Measurements from ENCODE around the gene COL21A1.

The COL21A1 gene

GRCh38 chr6:56199956-56200355 is 47.4 kb downstream of the COL21A1 start:
- no peak for DNase-seq (ENCODE audit: low read depth, low spot score)
- H3K27ac ChIP-seq: no peak overlapping the region

- no peak overlapping the region for H3K27ac ChIP-seq
- DNase-seq (ENCODE audit: low read depth, low spot score): no peak
Measured at GRCh38 chr6:56193846-56194245, 53.5 kb downstream of the COL21A1 start.

DNA sequence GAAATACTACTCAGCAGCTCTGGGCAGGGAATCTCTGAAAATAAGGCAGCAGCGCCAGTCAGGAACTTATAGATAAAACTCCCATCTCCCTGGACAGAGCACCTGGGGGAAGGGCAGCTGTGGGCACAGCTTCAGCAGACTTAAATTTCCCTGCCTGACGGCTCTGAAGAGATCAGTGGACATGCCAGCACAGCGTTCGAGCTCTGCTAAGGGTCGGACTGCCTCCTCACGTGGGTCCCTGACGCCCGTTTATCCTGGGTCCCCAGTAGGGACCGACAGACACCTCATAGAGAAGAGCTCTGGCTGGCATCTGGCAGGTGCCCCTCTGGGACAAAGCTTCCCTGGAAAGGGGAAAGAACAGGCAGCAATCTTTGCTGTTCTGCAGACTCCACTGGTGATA is 59.0 kb downstream of the COL21A1 start:
- H3K27ac ChIP-seq: no peak overlapping the region
- DNase-seq (ENCODE audit: low read depth, low spot score): no peak

- no peak for DNase-seq (ENCODE audit: low read depth, low spot score)
- H3K27ac ChIP-seq: no peak overlapping the region
Measured at GRCh38 chr6:56187686-56188085, 59.7 kb downstream of the COL21A1 start.

DNA sequence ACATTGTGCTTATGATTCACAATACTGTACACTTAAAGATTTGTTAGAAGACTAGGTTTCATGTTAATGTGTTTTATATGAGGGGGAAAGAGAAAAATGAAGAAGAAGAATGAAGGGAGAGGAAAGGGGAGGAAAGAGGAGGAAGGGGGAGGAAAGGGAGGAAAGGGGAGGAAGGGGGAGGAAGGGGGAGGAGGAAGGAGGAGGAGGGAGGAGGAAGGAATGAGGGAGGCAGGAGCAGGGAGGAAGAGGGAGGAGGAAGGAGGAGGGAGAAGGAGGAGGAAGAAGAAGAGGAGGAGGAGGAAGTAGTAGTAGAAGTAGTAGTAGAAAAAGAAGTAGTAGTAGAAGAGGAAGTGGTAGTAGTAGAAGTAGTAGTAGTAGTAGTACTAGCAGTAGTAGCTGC is 70.6 kb downstream of the COL21A1 start:
- DNase-seq (ENCODE audit: low read depth, low spot score): no peak

GRCh38 chr6:56173228-56173627 is 74.2 kb downstream of the COL21A1 start:
- DNase-seq (ENCODE audit: low read depth, low spot score): no peak
- no peak overlapping the region for H3K27ac ChIP-seq

More for the DNA sequence above, 70.6 kb downstream of the COL21A1 start:
- no peak overlapping the region for H3K27ac ChIP-seq

GRCh38 chr6:56172144-56172543 is 75.2 kb downstream of the COL21A1 start:
- no peak overlapping the region for H3K27ac ChIP-seq
- no peak for DNase-seq (ENCODE audit: low read depth, low spot score)

GRCh38 chr6:56169366-56169765 is 78.0 kb downstream of the COL21A1 start:
- no peak for DNase-seq (ENCODE audit: low read depth, low spot score)
- H3K27ac ChIP-seq: no peak overlapping the region

GRCh38 chr6:56168596-56168995 is 78.8 kb downstream of the COL21A1 start:
- H3K27ac ChIP-seq: no peak overlapping the region
- peak; percentile 20 for DNase-seq (ENCODE audit: low read depth, low spot score)

DNA sequence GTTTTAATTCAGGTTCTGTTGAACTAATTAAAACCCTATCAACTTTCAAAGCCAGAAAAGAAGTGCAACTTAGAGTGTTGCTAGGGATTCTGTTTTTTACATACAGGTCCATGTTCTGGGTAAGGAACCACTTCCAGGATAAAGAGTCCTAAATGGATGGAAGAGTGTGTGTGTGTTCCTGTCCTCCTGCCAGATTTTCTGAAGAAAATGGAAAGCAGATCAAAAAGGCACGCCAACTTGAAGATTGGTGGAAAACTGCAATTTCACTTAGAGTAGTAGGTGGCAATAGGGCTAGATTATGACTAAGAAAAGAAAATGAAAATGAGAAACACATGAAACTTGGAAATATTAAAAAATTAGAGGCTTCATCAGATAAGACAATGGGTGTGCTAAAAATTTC is 85.3 kb downstream of the COL21A1 start:
- no peak overlapping the region for H3K27ac ChIP-seq
- DNase-seq (ENCODE audit: low read depth, low spot score): no peak

- DNase-seq (ENCODE audit: low read depth, low spot score): no peak
- no peak overlapping the region for H3K27ac ChIP-seq
Measured at GRCh38 chr6:56160489-56160888, 86.9 kb downstream of the COL21A1 start.

DNA sequence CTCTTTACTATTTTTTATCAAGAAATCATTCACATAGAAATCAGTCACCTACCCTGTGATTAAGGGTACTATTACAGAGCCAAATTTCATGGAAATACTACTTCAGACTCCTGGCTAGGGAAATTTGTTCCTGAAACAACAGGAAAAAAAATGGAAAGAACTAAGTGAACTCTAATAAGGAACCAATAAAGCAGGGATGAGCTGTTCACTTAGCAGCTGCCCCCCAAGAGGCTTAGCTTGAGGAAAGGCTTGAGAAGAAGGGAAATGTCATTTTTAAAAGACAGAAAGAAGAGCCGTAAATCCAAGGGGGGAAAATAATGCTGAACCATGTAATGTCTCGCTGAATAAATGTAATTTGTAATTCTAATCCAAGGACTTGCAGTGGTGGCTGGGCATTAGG is 88.8 kb downstream of the COL21A1 start:
- H3K27ac ChIP-seq: no peak overlapping the region

DNA sequence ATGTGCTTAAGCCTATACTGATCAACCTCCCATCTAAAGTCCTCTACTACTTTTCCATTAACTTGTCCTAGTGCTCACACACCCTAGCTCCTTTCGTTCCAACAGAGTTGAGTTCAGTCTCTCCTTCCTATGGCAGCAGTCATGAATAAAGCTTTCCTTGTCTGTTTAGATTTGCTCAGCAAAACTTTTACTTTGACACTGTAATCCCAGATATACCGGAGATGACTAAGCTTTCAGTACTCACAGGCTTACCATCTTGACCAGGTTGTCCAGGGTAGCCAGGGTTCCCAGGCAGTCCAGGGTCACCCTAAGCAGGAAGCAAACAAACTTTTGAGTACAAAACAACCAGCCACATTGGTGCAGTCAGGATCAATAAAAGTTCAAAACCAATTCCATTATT is 90.7 kb downstream of the COL21A1 start:
- no peak overlapping the region for H3K27ac ChIP-seq
- DNase-seq (ENCODE audit: low read depth, low spot score): no peak

More for the DNA sequence above, 88.8 kb downstream of the COL21A1 start:
- DNase-seq (ENCODE audit: low read depth, low spot score): no peak

DNA sequence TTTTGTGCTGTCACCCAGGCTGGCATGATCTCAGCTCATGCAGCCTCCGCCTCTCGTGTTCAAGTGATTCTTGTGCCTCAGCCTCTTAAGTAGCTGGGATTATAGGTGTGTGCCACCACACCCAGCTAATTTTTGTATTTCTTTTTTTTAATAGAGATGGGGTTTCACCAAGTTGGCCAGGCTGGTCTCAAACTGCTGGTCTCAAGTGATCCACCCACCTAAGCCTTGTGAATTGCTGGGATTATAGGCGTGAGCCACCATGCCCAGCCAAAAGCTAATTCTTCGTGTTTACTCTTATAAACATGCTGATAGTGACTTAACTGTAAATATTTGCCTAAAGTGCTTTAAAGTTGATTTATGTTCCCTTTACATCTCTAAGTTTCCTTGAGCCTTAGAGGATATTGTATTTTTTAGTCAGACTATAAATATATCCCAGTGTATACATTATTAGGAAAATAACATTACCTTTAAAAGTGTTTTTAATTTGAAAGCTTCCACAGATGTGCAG is 91.7 kb downstream of the COL21A1 start:
- H3K27ac ChIP-seq: no peak overlapping the region
- DNase-seq (ENCODE audit: low read depth, low spot score): no peak

DNA sequence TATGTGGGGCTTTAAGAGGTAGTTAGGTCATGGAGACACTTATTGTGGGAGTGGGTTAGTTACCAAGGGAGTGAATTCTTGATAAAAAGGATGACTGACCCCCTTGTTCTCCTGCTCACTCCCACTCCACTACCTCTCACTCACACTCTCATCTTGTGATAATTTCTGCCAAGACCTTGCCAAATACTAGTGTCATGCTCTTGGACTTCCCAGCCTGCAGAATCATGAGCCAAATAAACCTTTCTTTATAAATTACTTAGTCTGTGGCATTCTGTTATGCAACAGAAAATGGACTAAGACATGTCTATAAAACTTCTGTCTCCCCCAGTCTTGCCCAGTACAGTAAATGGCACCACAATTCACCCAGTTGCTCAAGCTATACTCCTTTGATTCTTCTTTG is 93.3 kb downstream of the COL21A1 start:
- no peak overlapping the region for H3K27ac ChIP-seq
- no peak for DNase-seq (ENCODE audit: low read depth, low spot score)

DNA sequence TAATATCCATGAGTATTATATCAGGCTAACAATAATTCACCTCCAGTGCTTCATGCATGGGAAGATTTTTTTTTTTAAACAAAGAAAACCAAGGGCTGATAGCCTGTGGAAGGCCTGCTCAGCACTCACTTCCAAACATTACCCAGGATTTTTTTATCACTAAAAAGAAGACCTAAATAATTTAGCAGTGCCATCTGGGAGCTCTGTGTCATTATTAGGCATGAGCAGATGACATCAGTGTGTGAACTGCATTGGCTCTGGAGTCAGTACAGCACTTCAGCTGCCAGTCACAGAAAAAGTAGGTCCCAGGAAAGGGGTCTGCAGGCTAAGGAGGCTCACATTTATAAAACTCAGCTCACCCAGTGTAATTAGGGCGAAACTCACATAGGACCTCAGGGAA is 94.8 kb downstream of the COL21A1 start:
- H3K27ac ChIP-seq: no peak overlapping the region
- no peak for DNase-seq (ENCODE audit: low read depth, low spot score)

- H3K27ac ChIP-seq: no peak overlapping the region
- no peak for DNase-seq (ENCODE audit: low read depth, low spot score)
Measured at GRCh38 chr6:56151609-56152224, 95.7 kb downstream of the COL21A1 start.

- H3K27ac ChIP-seq: no peak overlapping the region
- no peak for DNase-seq (ENCODE audit: low read depth, low spot score)
Measured at GRCh38 chr6:56148488-56149186, 98.7 kb downstream of the COL21A1 start.

GRCh38 chr6:56147766-56148165 is 99.6 kb downstream of the COL21A1 start:
- no peak for DNase-seq (ENCODE audit: low read depth, low spot score)
- H3K27ac ChIP-seq: no peak overlapping the region

GRCh38 chr6:56146086-56146485 is 101.3 kb downstream of the COL21A1 start:
- DNase-seq (ENCODE audit: low read depth, low spot score): no peak
- H3K27ac ChIP-seq: no peak overlapping the region

GRCh38 chr6:56145616-56146015 is 101.8 kb downstream of the COL21A1 start:
- H3K27ac ChIP-seq: no peak overlapping the region
- DNase-seq (ENCODE audit: low read depth, low spot score): no peak

Measured in epithelial cell of prostate (primary cell).